ENCODE data around the gene NAT14. TPM values are rescaled to one million over a fixed set of nuclear protein-coding genes. Genes with fewer than 3 reads are reported as not detected.

The NAT14 gene
- total and polyA plus RNA-seq, 2 of the 8 experiments (the other 6 are each of a cell fraction or from before 2014, with no cell fraction given) = 47.1 to 71.2 TPM

- Histone ChIP-seq H3K79me2 (ENCODE audit: control insufficient read depth in 1 of 2, insufficient read depth in 2 of 2, low read length in 2 of 2) (no peaks in the 10 kb centered on the region), H3K4me3 (ENCODE audit: extremely low read depth in 1 of 4, insufficient read depth in 2 of 4, low read depth in 3 of 4, low read length in 4 of 4) (peak overlapping the region in 1 of 4 experiments; percentile 43; a peak in 1 of 8 replicates), H2AFZ (ENCODE audit: low read length) (no peak overlapping the region), H2BK120ac (replicated peaks; ENCODE audit: low read depth, low read length) (no peak overlapping the region), H4K91ac (replicated peaks; ENCODE audit: insufficient read length, low read length) (no peak overlapping the region), H2AK5ac (ENCODE audit: low read depth, low read length) (no peak overlapping the region), H3K27me3 (replicated peaks in 1 of 4; ENCODE audit: control insufficient read depth in 3 of 4, extremely low read depth in 1 of 4, insufficient read depth in 3 of 4, low read length in 3 of 4) (peaks cover 11 to 23% (median 17%) of the 10 kb centered on the region in 4 experiments), H4K8ac (ENCODE audit: extremely low read depth, insufficient read depth, low read length) (no peak overlapping the region), H3K79me1 (ENCODE audit: low read depth, low read length) (no peaks in the 10 kb centered on the region), H3K23ac (ENCODE audit: insufficient read length) (no peak overlapping the region), H2BK12ac (ENCODE audit: low read depth, low read length) (no peak overlapping the region), H4K5ac (ENCODE audit: insufficient read length, low read depth, low read length) (no peak overlapping the region), H3K4me2 (ENCODE audit: insufficient read depth in 1 of 2, low read depth in 2 of 2, low read length in 2 of 2) (0 out of 4 replicates have a peak overlapping the region, but pooled peaks of 1 of the 2 experiments have one; percentile 55), H3K23me2 (ENCODE audit: low read depth, low read length) (no peaks in the 10 kb centered on the region), H3K56ac (replicated peaks; ENCODE audit: insufficient read length, low read depth, low read length) (no peak overlapping the region), H3K4ac (replicated peaks; ENCODE audit: insufficient read length, low read depth, low read length) (no peak overlapping the region), H2BK20ac (ENCODE audit: low read length) (no peak overlapping the region), H3K18ac (ENCODE audit: extremely low read depth, low read length) (no peak overlapping the region), H3K14ac (ENCODE audit: insufficient read length) (no peak overlapping the region), H2BK15ac (ENCODE audit: low read length) (no peak overlapping the region), H2BK5ac (ENCODE audit: low read depth, low read length) (no peak overlapping the region), H3K9ac (replicated peaks in 1 of 4; ENCODE audit: extremely low read depth in 1 of 4, low read depth in 3 of 4, low read length in 3 of 4) (no peak overlapping the region), H3K4me1 (replicated peaks in 1 of 4; ENCODE audit: control insufficient read depth in 3 of 4, insufficient read depth in 4 of 4, low read length in 3 of 4) (no peaks in the 10 kb centered on the region), H3K27ac (ENCODE audit: low read depth, low read length) (no peak overlapping the region), H4K20me1 (replicated peaks in 1 of 2; ENCODE audit: control insufficient read depth in 1 of 2, insufficient read depth in 2 of 2, low read length in 2 of 2) (no peaks in the 10 kb centered on the region), H3K9me3 (ENCODE audit: insufficient read depth in 2 of 2, low read depth in 1 of 2, low read length in 1 of 2) (peaks cover 8 to 9% of the 10 kb centered on the region in 2 experiments; a peak in 3 of 4 replicates), H3K36me3 (ENCODE audit: control insufficient read depth in 2 of 4, insufficient read depth in 4 of 4, low read length in 3 of 4) (peaks cover 0 to 3% (median 0%) of the 10 kb centered on the region in 4 experiments; a peak in 1 of 8 replicates)
- WGBS, 2 experiments (ENCODE audit: extremely low coverage in 1 of 2, insufficient coverage in 1 of 2, insufficient read length in 1 of 2, insufficient replicate concordance in 2 of 2, low coverage in 1 of 2, low lambda C conversion rate in 2 of 2, missing lambda C conversion rate in 1 of 2) = 48% methylated on average over 13 of the region's 13 CpGs; no CpG with 5 or more reads in 1 of the 2 experiments
- TF ChIP-seq KDM4A (IDR thresholded peaks at IDR 0.05; ENCODE audit: low read depth, low read length, severe bottlenecking) = no peak
- no peak for TF ChIP-seq JUND (IDR thresholded peaks at IDR 0.05; ENCODE audit: low read length)
- no peak for TF ChIP-seq NANOG (IDR thresholded peaks at IDR 0.05; ENCODE audit: insufficient read depth, low read depth, low read length, poor library complexity, severe bottlenecking)
- TF ChIP-seq BCL11A (IDR thresholded peaks at IDR 0.05; ENCODE audit: low read depth in 2 of 2, low read length in 2 of 2) = no peak
- no peak for TF ChIP-seq CREB1 (IDR thresholded peaks at IDR 0.05)
- no peak for TF ChIP-seq ATF3 (IDR thresholded peaks at IDR 0.05; ENCODE audit: insufficient read depth, low read depth, low read length)
- no peak for TF ChIP-seq SIN3A (conservative IDR thresholded peaks at IDR 0.05 in 1 of 2, IDR thresholded peaks at IDR 0.05 in 1 of 2; ENCODE audit: low read depth in 1 of 2, low read length in 2 of 2)
- TF ChIP-seq SP1 (IDR thresholded peaks at IDR 0.05; ENCODE audit: low read depth, low read length) = no peak
- no peak for TF ChIP-seq SUZ12 (IDR thresholded peaks at IDR 0.05; ENCODE audit: low read length)
- no peak for TF ChIP-seq FOSL1 (IDR thresholded peaks at IDR 0.05; ENCODE audit: insufficient read depth, low read depth, low read length)
- no peak for TF ChIP-seq TEAD4 (IDR thresholded peaks at IDR 0.05; ENCODE audit: low read depth, low read length)
- CTCF ChIA-PET (ENCODE audit: partially characterized antibody) = interaction anchor here (0.7 to 2.7 kb wide), 42 partner anchors 9 to 330 kb away, joined by 3 to 31 read pairs (median 5); partner anchors contain the start of genes ISOC2, NAT14, SBK3 and ZNF628
- POLR2A ChIA-PET (ENCODE audit: partially characterized antibody) = interaction anchor here (0.6 to 2.6 kb wide), 6 partner anchors 19 to 97 kb away, joined by 3 to 15 read pairs (median 4); partner anchors contain the start of genes FIZ1, NAT14 and UBE2S
- FAIRE-seq (no peak), DNase-seq (ENCODE audit: low read depth in 1 of 2, low spot score in 2 of 2) (no peak)
These were observed 19.2 kb downstream of the NAT14 start for GRCh38 chr19:55504252-55504603.
